ENCODE results near the gene ETNK2.
"Not testable (repeated sequence)": the region's sequence is repeated elsewhere in the genome, so short reads cannot be mapped to it uniquely, and the experiment has no call there.

ETNK2 gene

GRCh38 chr1:204104331-204105130, 47.3 kb downstream of the ETNK2 start:
- FAIRE-seq: no peak
- no peak for DNase-seq (ENCODE audit: insufficient read length, low spot score)

- DNase-seq (ENCODE audit: insufficient read length, low spot score) (no peak), FAIRE-seq (no peak)
Measured at GRCh38 chr1:204103431-204103741, 48.5 kb downstream of the ETNK2 start.

DNA sequence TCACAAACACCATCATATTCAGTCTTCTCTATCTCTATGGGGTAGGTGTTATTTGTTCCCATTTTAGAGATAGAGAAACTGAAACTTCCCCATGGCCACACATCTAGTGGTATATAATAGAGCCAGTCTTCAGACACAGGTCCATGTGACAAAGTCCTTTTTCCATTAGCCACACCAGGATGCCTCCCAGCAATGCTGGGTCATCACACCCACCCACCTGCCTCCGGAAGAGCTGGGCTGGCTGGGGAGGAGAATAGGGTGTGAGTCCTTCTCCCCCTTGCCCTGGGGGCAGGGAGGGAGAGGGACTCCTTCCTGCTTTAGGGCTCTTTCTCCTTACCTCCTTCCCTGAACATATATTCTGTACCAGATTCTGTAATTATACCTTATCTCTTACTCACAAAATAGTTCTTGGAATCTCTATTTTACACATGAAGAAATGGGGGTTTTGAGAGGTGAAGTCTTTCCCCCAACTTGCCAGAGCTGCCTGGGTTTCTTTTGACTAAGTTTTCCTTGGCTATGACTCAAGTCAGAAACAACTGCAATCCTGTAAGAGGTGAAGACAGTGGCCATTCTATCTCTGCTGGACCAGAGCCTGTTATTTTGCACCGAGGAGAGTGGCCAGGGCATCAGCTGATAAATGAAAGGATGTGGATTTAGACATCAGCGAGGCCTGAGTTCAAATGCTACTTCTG, 49.0 kb downstream of the ETNK2 start:
- FAIRE-seq (no peak), DNase-seq (ENCODE audit: insufficient read length, low spot score) (no peak)

- no peak for FAIRE-seq
- no peak for DNase-seq (ENCODE audit: insufficient read length, low spot score)
Measured at GRCh38 chr1:204102029-204102611, 49.7 kb downstream of the ETNK2 start.

DNA sequence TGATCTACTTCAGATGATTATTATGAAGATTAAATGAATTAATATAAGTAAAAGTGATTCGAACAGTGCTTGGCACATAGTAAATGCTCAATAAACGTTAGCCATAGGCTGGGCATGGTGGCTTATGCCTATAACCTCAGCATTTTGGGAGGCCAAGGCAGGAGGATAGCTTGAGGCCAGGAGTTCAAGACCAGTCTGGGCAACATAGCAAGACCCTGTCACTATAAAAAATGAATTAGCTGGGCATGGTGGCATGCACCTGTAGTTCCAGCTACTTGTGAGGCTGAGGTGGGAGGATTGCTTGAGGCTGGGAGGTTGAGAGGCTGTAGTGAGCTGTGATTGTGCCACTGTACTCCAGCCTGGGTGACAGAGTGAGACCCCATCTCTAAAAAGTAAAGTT, 52.1 kb downstream of the ETNK2 start:
- not testable (repeated sequence) for FAIRE-seq; DNase-seq (ENCODE audit: insufficient read length, low spot score)

GRCh38 chr1:204098683-204099082, 53.2 kb downstream of the ETNK2 start:
- DNase-seq (ENCODE audit: insufficient read length, low spot score): no peak
- FAIRE-seq: no peak

- DNase-seq (ENCODE audit: insufficient read length, low spot score) (no peak), FAIRE-seq (no peak)
Measured at GRCh38 chr1:204096931-204097330, 54.9 kb downstream of the ETNK2 start.

DNA sequence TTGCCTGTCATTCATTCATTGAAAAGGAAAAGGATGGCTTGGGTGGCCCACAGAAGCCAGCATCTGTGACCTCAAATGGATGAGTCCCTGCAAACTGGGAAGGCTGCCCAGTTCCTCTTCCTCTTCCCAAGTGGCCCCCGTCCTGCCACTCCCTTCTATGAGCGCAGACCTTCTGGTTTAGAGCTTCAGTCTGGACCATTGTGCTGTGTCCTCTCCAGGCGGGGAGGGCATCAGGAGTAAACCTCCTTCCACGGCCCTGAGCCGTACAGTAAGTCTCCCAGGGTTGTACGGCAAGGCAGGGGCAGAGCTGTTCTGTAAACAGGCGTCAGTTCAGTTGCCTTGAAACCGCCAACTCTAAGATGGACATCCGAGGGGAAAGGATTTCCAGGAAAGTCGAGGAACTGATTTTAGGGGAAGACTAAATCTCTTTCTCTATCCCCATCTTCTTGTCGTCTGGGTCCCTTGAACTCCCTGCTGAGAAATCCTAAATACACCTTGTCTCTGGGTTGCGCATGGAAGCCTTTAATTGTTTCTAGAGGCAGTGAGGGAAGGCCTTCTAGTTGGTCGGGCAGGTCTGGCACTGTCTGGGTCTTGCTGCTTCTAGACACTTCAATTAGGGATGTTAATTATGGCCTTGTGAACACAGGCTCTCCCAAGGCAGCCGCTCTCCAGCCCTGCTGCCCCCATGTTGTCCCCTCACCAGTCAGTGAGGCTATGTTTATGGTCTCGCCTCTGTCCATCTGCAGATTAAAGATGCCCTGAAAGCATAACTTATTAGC, 56.8 kb downstream of the ETNK2 start:
- FAIRE-seq (no peak), DNase-seq (ENCODE audit: insufficient read length, low spot score) (no peak)

DNA sequence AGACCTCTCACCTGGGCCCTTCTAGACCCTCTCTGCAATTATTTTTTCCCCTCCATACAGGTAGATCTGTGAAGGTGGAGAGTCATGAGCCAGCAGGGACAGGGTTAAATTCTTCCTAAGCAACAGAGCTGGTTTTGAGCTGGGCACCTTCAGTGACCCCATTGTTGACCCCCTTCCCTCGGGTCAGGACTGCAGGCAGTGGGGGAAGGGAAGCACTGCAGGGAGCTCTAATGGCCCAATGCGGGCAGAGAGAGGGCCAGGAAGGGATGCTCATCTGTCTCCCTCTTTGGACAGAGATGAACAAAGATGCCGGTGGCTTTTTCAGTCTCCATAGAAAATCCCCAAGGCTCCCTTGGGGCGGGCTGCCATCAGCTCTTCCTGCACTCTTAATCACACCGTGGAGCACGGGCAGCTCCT, 57.5 kb downstream of the ETNK2 start:
- no peak for DNase-seq (ENCODE audit: insufficient read length, low spot score)
- no peak for FAIRE-seq

GRCh38 chr1:204093781-204094180, 58.1 kb downstream of the ETNK2 start:
- DNase-seq (ENCODE audit: insufficient read length, low spot score) (no peak), FAIRE-seq (no peak)

- FAIRE-seq: no peak
- no peak for DNase-seq (ENCODE audit: insufficient read length, low spot score)
Measured at GRCh38 chr1:204093421-204093717, 58.5 kb downstream of the ETNK2 start.

GRCh38 chr1:204092632-204093420, 59.0 kb downstream of the ETNK2 start:
- DNase-seq (ENCODE audit: insufficient read length, low spot score): no peak
- no peak for FAIRE-seq

DNA sequence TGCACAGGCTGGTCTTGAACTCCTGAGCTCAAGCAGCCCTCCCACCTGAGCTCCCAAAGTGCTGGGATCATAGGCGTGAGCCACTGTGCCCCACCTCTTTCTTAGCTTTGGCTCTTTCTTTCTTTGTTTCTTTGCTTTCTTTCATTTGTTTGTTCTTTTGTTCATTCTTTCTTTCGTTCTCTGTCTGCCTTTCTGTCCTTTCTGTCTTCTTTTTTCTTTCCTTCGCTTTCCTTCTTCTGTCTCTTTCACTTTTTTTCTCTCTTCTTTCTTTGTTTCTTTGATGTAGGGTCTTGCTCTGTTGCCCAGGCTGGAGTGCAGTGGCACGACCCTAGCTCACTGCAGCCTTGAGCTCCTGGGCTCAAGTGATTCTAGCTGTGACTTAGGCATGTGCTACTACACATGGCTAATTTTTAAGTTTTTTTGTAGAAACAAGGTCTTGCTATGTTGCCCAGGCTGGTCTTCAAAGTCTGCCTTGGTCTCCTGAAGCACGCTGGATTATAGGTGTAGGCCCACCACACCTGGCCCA, 60.0 kb downstream of the ETNK2 start:
- DNase-seq (ENCODE audit: insufficient read length, low spot score): no peak
- no peak for FAIRE-seq

- FAIRE-seq (no peak), DNase-seq (ENCODE audit: insufficient read length, low spot score) (no peak)
Measured at GRCh38 chr1:204091066-204091465, 60.8 kb downstream of the ETNK2 start.

GRCh38 chr1:204090132-204090531, 61.7 kb downstream of the ETNK2 start:
- not testable (repeated sequence) for DNase-seq (ENCODE audit: insufficient read length, low spot score); FAIRE-seq

DNA sequence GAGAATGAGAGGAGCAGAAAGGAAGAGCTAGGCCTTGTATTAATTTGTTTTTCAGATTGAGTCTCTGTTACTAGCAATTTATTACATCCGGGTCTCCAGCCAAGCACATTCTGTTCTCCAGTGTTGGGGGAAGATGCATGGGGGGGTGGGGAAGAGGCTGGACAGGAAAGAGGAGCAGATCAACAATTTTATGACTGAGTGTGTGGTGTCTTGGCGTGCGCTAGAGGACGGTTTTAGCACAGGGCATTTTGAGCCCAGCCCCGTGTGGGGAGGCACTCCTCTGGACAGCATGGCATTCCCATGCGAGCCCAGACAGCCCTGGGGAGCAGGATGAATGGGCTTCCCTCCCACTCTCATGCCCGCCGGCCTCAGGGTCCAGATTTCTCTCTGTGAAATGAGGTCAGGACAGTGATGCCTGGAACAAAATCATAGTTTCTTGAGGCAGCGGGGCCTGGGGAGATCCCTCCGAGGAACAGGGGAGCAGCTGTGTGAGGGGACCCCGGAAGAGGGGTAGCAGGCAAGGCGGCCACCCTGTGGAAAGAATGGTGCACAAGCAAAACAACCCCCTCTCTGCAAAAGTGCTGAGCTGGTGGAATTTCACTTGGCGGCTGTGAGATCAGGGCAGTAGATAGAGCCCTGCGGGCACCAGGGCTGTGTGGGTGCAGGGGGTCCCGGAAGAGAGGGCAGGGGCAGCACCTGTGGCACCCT, 62.6 kb downstream of the ETNK2 start:
- DNase-seq (ENCODE audit: insufficient read length, low spot score) (no peak), FAIRE-seq (no peak)

DNA sequence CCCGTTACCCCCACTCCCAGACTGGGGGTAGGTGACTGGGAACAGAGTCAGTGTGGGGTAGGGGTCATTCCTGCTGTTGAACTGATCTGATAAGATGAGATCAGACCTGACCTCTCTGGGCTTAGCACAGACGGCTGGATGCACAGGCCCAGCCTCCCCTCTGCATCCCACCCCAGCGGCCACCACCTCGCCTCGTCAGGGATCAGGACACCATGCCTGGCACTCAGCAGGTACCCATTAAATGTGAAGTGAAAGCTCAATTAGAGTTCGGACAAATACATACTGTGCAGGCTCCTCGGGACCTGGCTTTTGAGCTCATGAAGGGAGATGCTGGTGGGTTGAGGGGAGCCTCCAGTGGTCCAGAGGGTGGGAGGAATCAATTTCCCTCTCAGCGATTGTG, 63.2 kb downstream of the ETNK2 start:
- FAIRE-seq (no peak), DNase-seq (ENCODE audit: insufficient read length, low spot score) (no peak)

GRCh38 chr1:204087893-204088528, 63.8 kb downstream of the ETNK2 start:
- no peak for DNase-seq (ENCODE audit: insufficient read length, low spot score)
- FAIRE-seq: no peak

DNA sequence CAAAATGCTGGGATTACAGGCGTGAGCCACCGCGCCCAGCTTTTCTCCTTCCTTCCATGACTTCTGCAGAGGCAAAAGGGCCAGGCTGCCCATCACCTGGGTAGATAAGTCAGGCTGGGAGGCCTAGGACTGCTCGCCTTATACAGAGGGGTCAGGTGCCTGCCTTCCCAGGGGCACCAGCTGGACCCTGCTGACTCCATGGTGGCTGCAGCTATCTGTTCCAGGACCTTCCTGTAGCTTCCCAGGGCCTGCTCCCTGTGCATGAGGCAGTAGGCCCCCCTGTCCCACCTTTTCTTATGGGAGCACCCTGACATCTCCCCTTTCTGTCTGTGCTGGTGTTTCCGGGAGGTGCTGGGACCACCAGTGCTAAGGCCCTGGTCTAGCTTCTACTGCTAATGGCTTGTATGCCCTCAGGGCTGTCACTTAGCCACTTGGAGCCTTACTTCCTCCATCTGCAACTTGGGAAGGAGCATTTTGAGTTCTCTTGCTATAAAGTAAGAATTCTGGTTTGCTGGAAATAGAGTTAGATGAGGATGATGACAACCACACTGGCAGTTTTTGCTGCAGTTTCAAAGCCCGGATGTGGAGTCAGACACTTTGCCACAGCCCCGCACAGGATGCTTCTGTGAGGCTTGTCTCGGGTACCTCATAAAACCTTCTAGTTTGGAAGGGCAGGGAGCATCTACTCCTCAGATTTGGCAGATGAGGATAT, 64.5 kb downstream of the ETNK2 start:
- FAIRE-seq (no peak), DNase-seq (ENCODE audit: insufficient read length, low spot score) (no peak)

Data from GM19239 (cell line).